K562 (cell line): Measurements from ENCODE around the gene EFCAB9. TPM values are rescaled to one million over a fixed set of nuclear protein-coding genes. Genes with fewer than 3 reads are reported as not detected.

Experiments
- ATAC-seq: fragments of 200-7000 bp; cut with Tn5 transposase; 3 replicates; pipeline ENCODE4 v1.9.1; 2020; ENCODE audit warnings: moderate library complexity
- BruUV-seq: library from RNA; stranded (reverse); fragments of 400-500 nt; replicated peaks from 2 replicates; lab custom pipeline; 2021; lab: Mats Ljungman, UMichigan
- CTCF ChIA-PET: fragments of 300-600 bp; formaldehyde crosslinking; extraction: SDS; loops from one replicate; lab custom pipeline; 2021; ENCODE audit warnings: low intra/inter-chr PET ratio; lab: Yijun Ruan, JAX
- POLR2A ChIA-PET: fragments of 300-600, 350-650 bp; sonication (Branson Sonifier 250); formaldehyde crosslinking; extraction: SDS; loops from one replicate; lab custom pipeline; 2021; ENCODE audit warnings: antibody characterized with exemption, inconsistent platforms; lab: Yijun Ruan, JAX
- DNase-seq, 4 experiments: peaks; one replicate each; pipeline versions ENCODE4 v3.0.0 to v3.0.0-alpha.2; 2011 to 2018; ENCODE audit warnings: low spot score in 3 of 4, mixed read lengths in 3 of 4; ENCODE audit errors: extremely low read depth in 1 of 4
- FAIRE-seq: peaks from 2 replicates; lab custom pipeline; 2011; peaks lifted over from hg19 to GRCh38; lab: Jason Lieb, UNC
- H2AFZ ChIP-seq: 2 replicates; pipeline ENCODE4 v1.6.0; 2011; ENCODE audit warnings: low read depth, low read length, control low read depth, inconsistent platforms
- H3K27ac ChIP-seq: fragments of 200-600 bp; 3 replicates; pipeline ENCODE4 v1.8.0; 2011; ENCODE audit warnings: low read depth, mild to moderate bottlenecking, control low read depth, inconsistent platforms, low read length, moderate library complexity, mixed read lengths; ENCODE audit errors: extremely low read depth
- H3K27me3 ChIP-seq, 2 experiments: fragments of 300-600 bp in 1 of 2; 2 replicates in 1 of 2; 3 replicates in 1 of 2; pipeline versions ENCODE4 v1.6.0 to v1.8.0; 2011; ENCODE audit warnings: inconsistent platforms in 2 of 2, low read length in 2 of 2, mild to moderate bottlenecking in 1 of 2, mixed read lengths in 1 of 2, moderate library complexity in 1 of 2; ENCODE audit not compliant: control insufficient read depth in 2 of 2, insufficient read depth in 2 of 2
- H3K36me3 ChIP-seq: fragments of 300-600 bp; 3 replicates; pipeline ENCODE4 v1.8.0; 2011; ENCODE audit warnings: mild to moderate bottlenecking, low read length, inconsistent platforms; ENCODE audit not compliant: control insufficient read depth, insufficient read depth
- H3K4me1 ChIP-seq, 2 experiments: fragments of 200-600 bp in 1 of 2; replicated peaks in 1 of 2; 2 replicates in 1 of 2; 3 replicates in 1 of 2; pipeline versions ENCODE4 v1.5.1 to v1.8.0; 2011; ENCODE audit warnings: inconsistent platforms in 2 of 2, low read length in 2 of 2, mild to moderate bottlenecking in 1 of 2, mixed read lengths in 1 of 2, moderate library complexity in 1 of 2; ENCODE audit not compliant: control insufficient read depth in 2 of 2, insufficient read depth in 2 of 2
- H3K4me2 ChIP-seq: 2 replicates; pipeline ENCODE4 v1.6.1; 2011; ENCODE audit warnings: low read length, control low read depth, inconsistent platforms, mixed read lengths; ENCODE audit not compliant: insufficient read depth
- H3K4me3 ChIP-seq: fragments of 200-600 bp; sonication (generic), shearing (Covaris generic); 2 replicates; pipeline ENCODE4 v1.5.1; 2016; ENCODE audit warnings: control low read depth, inconsistent platforms
- H3K79me2 ChIP-seq: fragments of 200-600 bp; 3 replicates; pipeline ENCODE4 v1.8.0; 2011; ENCODE audit warnings: low read length, inconsistent platforms; ENCODE audit not compliant: control insufficient read depth, insufficient read depth
- H3K9ac ChIP-seq, 2 experiments: 2 replicates each; pipeline versions ENCODE4 v1.6.0 to v1.6.1; 2011; ENCODE audit warnings: low read depth in 2 of 2, low read length in 2 of 2, control low read depth in 1 of 2, inconsistent platforms in 1 of 2, mild to moderate bottlenecking in 1 of 2, mixed read lengths in 1 of 2; ENCODE audit not compliant: insufficient read depth in 1 of 2
- H3K9me1 ChIP-seq: one replicate; pipeline ENCODE4 v1.6.0; 2011; ENCODE audit warnings: inconsistent platforms, mild to moderate bottlenecking, low read length, moderate library complexity; ENCODE audit not compliant: control insufficient read depth, insufficient read depth
- H3K9me3 ChIP-seq: replicated peaks from 2 replicates; pipeline ENCODE4 v1.5.1; 2011; ENCODE audit warnings: low read depth, low read length, inconsistent platforms; ENCODE audit not compliant: control insufficient read depth, insufficient read depth
- H4K20me1 ChIP-seq: replicated peaks from 2 replicates; pipeline ENCODE4 v1.6.1; 2011; ENCODE audit warnings: low read length, inconsistent platforms, mixed read lengths; ENCODE audit not compliant: control insufficient read depth, insufficient read depth
- CXXC5 ChIP-seq: fragments of 250-450 bp; sonication (Bioruptor Pico); IDR thresholded peaks from 2 replicates; pipeline ENCODE4 v1.8.0; 2022; ENCODE audit warnings: inconsistent platforms, mild to moderate bottlenecking, moderate library complexity
- HDAC3 ChIP-seq: fragments of 450-650 bp; IDR thresholded peaks from 2 replicates; pipeline ENCODE4 v1.6.1; 2018; ENCODE audit warnings: borderline replicate concordance, mild to moderate bottlenecking, moderate library complexity; ENCODE audit not compliant: partially characterized antibody
- HNRNPUL1 ChIP-seq: fragments of 200-400 bp; formaldehyde crosslinking; IDR thresholded peaks from 2 replicates; pipeline ENCODE4 v1.6.1; 2017; ENCODE audit warnings: low read length
- JUN ChIP-seq, 2 experiments: sonication (generic) in 1 of 2; formaldehyde crosslinking in 1 of 2; IDR thresholded peaks; 2 replicates each; pipeline versions ENCODE4 v1.6.1 to v1.8.0; 2012 to 2022; ENCODE audit warnings: borderline replicate concordance in 2 of 2, mild to moderate bottlenecking in 2 of 2, improper control_type of control experiment in 1 of 2, low read depth in 1 of 2, low read length in 1 of 2, missing genetic modification reagents in 1 of 2
- KAT8 ChIP-seq: fragments of 450-650 bp; IDR thresholded peaks from 2 replicates; pipeline ENCODE4 v1.6.1; 2016; ENCODE audit warnings: low read depth, mild to moderate bottlenecking
- KLF6 ChIP-seq: fragments of 250-450 bp; sonication (Bioruptor Pico); IDR thresholded peaks from 2 replicates; pipeline ENCODE4 v1.4.0; 2020; ENCODE audit warnings: mild to moderate bottlenecking, moderate library complexity, borderline replicate concordance
- LCOR ChIP-seq: sonication (generic); formaldehyde crosslinking; IDR thresholded peaks from 2 replicates; pipeline ENCODE4 v1.8.0; 2022; ENCODE audit warnings: mild to moderate bottlenecking, missing genetic modification reagents
- MBD2 ChIP-seq: sonication (generic); IDR thresholded peaks from 2 replicates; pipeline ENCODE4 v1.6.1; 2016; ENCODE audit warnings: low read depth, borderline replicate concordance
- MTA2 ChIP-seq: fragments of 450-650 bp; IDR thresholded peaks from 2 replicates; pipeline ENCODE4 v1.6.1; 2016; ENCODE audit warnings: low read depth
- NBN ChIP-seq: fragments of 450-650 bp; IDR thresholded peaks from 2 replicates; pipeline ENCODE4 v1.6.1; 2016; ENCODE audit warnings: low read depth, mild to moderate bottlenecking
- NFATC3 ChIP-seq: fragments of 450-650 bp; IDR thresholded peaks from 2 replicates; pipeline ENCODE4 v1.6.1; 2017; ENCODE audit warnings: mild to moderate bottlenecking
- NR2F6 ChIP-seq: fragments of 450-650 bp; formaldehyde crosslinking; IDR thresholded peaks from 2 replicates; pipeline ENCODE4 v1.4.0; 2020; ENCODE audit warnings: mild to moderate bottlenecking
- SFPQ ChIP-seq: fragments of 200-400 bp; formaldehyde crosslinking; IDR thresholded peaks from 2 replicates; pipeline ENCODE4 v1.6.1; 2017; ENCODE audit warnings: mild to moderate bottlenecking, low read depth, low read length, moderate library complexity
- SMARCA5 ChIP-seq: fragments of 450-650 bp; IDR thresholded peaks from 2 replicates; pipeline ENCODE4 v1.6.1; 2016
- TAF7 ChIP-seq: fragments of 450-650 bp; IDR thresholded peaks from 2 replicates; pipeline ENCODE4 v1.6.1; 2016; ENCODE audit warnings: missing genetic modification characterization, missing compliant biosample characterization
- TAF9B ChIP-seq: fragments of 450-650 bp; IDR thresholded peaks from 2 replicates; pipeline ENCODE4 v1.6.1; 2018; ENCODE audit warnings: mild to moderate bottlenecking; ENCODE audit not compliant: partially characterized antibody
- ZNF79 ChIP-seq: fragments of 250-450 bp; sonication (Bioruptor Pico); IDR thresholded peaks from 2 replicates; pipeline ENCODE4 v1.4.0; 2020; ENCODE audit warnings: low read depth, mild to moderate bottlenecking, moderate library complexity
- WGBS: fragments of 100-300 bp; shearing (Covaris generic); methylation state at CpG from one replicate; pipeline ENCODE4 v1.1.6; 2016; ENCODE audit warnings: low coverage, mixed read lengths; ENCODE audit not compliant: insufficient coverage; ENCODE audit errors: missing lambda C conversion rate; 5-methylcytosine and 5-hydroxymethylcytosine counted together
- in situ Hi-C: fragments of 300-500 bp; cut with MboI; formaldehyde crosslinking; loops from 4 replicates; pipeline ENCODE4 v1.15.0; 2018; ENCODE audit warnings: inconsistent platforms, mixed read lengths
- intact Hi-C: fragments of 100-400 bp; cut with micrococcal nuclease; formaldehyde crosslinking; loops from 2 replicates; pipeline ENCODE4 v1.14.2; 2022
- polyA plus RNA-seq, 8 experiments: library from polyadenylated mRNA; depleted of rRNA in 4 of 8; stranded (reverse) in 5 of 8; unstranded in 3 of 8; fragments of >200 nt; fragmentation: Nextera tagmentation in 2 of 8; fragmentation: Illumina TruSeq in 1 of 8; extraction: Ambion mirVana in 2 of 8; extraction: Trizol in 1 of 8; gene quantifications; 2 replicates each; pipeline versions ENCODE4 v1.2.1 to v1.2.3, GENCODE V29; 2011 to 2014; ENCODE audit warnings: inconsistent platforms in 1 of 8, missing spikeins in 1 of 8
- total RNA-seq, 7 experiments: library from RNA; depleted of rRNA in 6 of 7; stranded (reverse); fragments of >200 nt in 6 of 7; fragmentation: Illumina TruSeq in 2 of 7; extraction: Trizol in 2 of 7; gene quantifications; 2 replicates each; pipeline versions ENCODE4 v1.2.1 to v1.2.3, GENCODE V29; 2011 to 2021; ENCODE audit warnings: low replicate concordance in 1 of 7

The EFCAB9 gene
- total and polyA plus RNA-seq, 9 of the 15 experiments (the other 6 are each of a cell fraction or from before 2014, with no cell fraction given), result not detected

DNA sequence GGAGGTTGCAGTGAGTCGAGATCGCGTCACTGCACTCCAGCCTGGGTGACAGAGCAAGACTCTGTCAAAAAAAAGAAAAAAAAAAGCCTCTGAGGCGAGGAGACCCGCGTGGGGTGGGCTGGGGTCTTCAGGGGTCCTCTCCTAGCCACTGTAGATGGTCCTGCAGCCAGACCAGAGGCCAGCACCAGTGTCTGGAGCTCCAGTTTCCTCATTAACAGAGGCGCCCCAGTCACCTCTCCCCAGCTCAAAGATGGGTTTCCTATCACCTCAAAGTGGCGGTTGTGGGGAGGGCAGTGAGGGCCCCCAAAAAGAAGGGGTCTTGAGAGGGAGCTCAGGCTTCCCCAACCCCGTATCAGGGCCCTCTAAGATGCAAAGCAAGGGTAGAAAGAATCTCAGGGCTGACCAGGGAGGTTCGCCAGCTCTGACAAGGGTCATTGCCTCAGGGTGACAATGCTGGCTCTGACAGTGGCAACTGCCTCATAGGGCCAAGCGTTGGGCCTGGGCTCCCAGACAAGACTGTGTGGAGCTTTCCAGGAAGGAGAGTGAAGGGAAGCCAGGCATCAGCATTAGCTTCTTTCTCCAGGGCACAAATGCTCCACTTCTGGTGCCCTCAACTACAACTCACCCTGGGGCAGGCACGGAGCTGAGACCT is 20.9 kb upstream of the EFCAB9 start:
- POLR2A ChIA-PET, result interaction anchor here (0.7 to 1.0 kb wide), 3 partner anchors 11 to 17 kb away, joined by 3 to 4 read pairs (median 3); no protein-coding TSS in a partner anchor
- Histone ChIP-seq H3K4me1 (peaks cover 0 to 16% of the 10 kb centered on the region in 2 experiments; a peak in 4 of 5 replicates), H2AFZ (no peak overlapping the region), H3K27me3 (peaks cover 0 to 8% of the 10 kb centered on the region in 2 experiments; a peak in 2 of 5 replicates), H3K4me2 (no peak overlapping the region), H3K9me1 (no peaks in the 10 kb centered on the region), H4K20me1 (no peaks in the 10 kb centered on the region), H3K79me2 (no peaks in the 10 kb centered on the region), H3K36me3 (no peaks in the 10 kb centered on the region), H3K4me3 (no peak overlapping the region), H3K9ac (no peak overlapping the region), H3K9me3 (no peaks in the 10 kb centered on the region), H3K27ac (no peak overlapping the region)
- intact Hi-C loops (no loop called here), in situ Hi-C loops (no loop called here)
- FAIRE-seq, result no peak
- DNase-seq, result no peak
- BruUV-seq, result no TSS peak
- no peak for TF ChIP-seq KAT8
- TF ChIP-seq TAF9B, result no peak
- TF ChIP-seq LCOR (CRISPR knock-in tag), result no peak
- no peak for TF ChIP-seq HNRNPUL1
- TF ChIP-seq NBN, result no peak
- TF ChIP-seq HDAC3, result no peak
- no peak for TF ChIP-seq ZNF79
- TF ChIP-seq NR2F6 (CRISPR knock-in tag), result no peak
- no peak for TF ChIP-seq MTA2
- no peak for TF ChIP-seq TAF7 (tag)
- no peak for TF ChIP-seq NFATC3
- TF ChIP-seq KLF6 (CRISPR knock-in tag), result no peak
- no peak for TF ChIP-seq CXXC5 (CRISPR knock-in tag)
- TF ChIP-seq SMARCA5, result no peak
- no peak for TF ChIP-seq SFPQ
- no peak for TF ChIP-seq MBD2
- no peak for TF ChIP-seq JUN (IDR thresholded peaks at IDR 0.05; ENCODE audit: borderline replicate concordance, low read depth, low read length)
- no peak for TF ChIP-seq JUN (CRISPR knock-in tag; IDR thresholded peaks at IDR 0.05; ENCODE audit: borderline replicate concordance)
- 31% methylated on average over 8 of the region's 12 CpGs for WGBS
- CTCF ChIA-PET, result no interaction called here
- no peak; the same call in 2 of the 3 replicates for ATAC-seq
